ENCODE data around the gene CBS.
"Not testable (repeated sequence)": the region's sequence is repeated elsewhere in the genome, so short reads cannot be mapped to it uniquely, and the experiment has no call there.

Gene CBS

DNA sequence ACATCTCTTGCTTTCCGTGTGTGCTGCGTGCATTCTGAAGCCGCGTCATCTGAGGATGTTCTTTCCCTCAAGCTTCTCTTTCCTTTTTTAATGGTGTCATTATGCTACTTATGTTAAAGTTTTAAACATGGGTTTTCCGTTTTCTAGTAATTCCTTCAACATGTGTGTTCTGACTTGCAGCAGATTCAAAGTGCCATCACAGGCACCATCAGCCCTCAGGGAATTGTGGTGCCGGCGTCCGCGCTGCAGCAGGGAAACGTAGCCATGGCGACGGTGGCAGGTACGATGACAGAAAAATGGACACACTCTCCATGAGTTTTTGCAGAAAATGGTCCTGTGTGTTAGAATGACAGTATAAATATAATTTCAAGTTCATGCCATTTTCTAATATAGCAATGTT, 58.9 kb downstream of the CBS start:
- no peak for TF ChIP-seq ZNF274 (IDR thresholded peaks at IDR 0.05; ENCODE audit: low read depth, low read length)
- no peak for TF ChIP-seq SUZ12 (IDR thresholded peaks at IDR 0.05; ENCODE audit: extremely low read depth, insufficient read depth, insufficient read length)
- no peak for TF ChIP-seq YY1 (IDR thresholded peaks at IDR 0.05; ENCODE audit: insufficient read depth, insufficient read length)
- Histone ChIP-seq H3K9me3 (ENCODE audit: insufficient read depth, low read length) (no peaks in the 10 kb centered on the region), H3K36me3 (ENCODE audit: insufficient read depth, insufficient read length, low read length) (peaks cover 58% of the 10 kb centered on the region), H3K4me1 (ENCODE audit: insufficient read depth, insufficient read length) (peaks cover under 1% of the 10 kb centered on the region), H3K9ac (ENCODE audit: insufficient read length, low read depth) (no peak overlapping the region), H3K4me3 (ENCODE audit: insufficient read length, low read depth) (no peak overlapping the region), H3K27me3 (ENCODE audit: insufficient read depth, insufficient read length) (no peaks in the 10 kb centered on the region)
- DNase-seq (ENCODE audit: low read depth, low spot score), result no peak

GRCh38 chr21:43015906-43016540, 59.6 kb downstream of the CBS start:
- no peaks in the 10 kb centered on the region for H3K27me3 ChIP-seq (ENCODE audit: insufficient read depth, insufficient read length)
- H3K4me1 ChIP-seq (ENCODE audit: insufficient read depth, insufficient read length), result no peaks in the 10 kb centered on the region
- no peak for TF ChIP-seq ZNF274 (IDR thresholded peaks at IDR 0.05; ENCODE audit: low read depth, low read length)
- no peak for TF ChIP-seq YY1 (IDR thresholded peaks at IDR 0.05; ENCODE audit: insufficient read depth, insufficient read length)
- no peak for TF ChIP-seq SUZ12 (IDR thresholded peaks at IDR 0.05; ENCODE audit: extremely low read depth, insufficient read depth, insufficient read length)
- no peak overlapping the region for H3K9ac ChIP-seq (ENCODE audit: insufficient read length, low read depth)
- no peak overlapping the region for H3K4me3 ChIP-seq (ENCODE audit: insufficient read length, low read depth)
- DNase-seq (ENCODE audit: low read depth, low spot score), result no peak
- peaks cover 58% of the 10 kb centered on the region for H3K36me3 ChIP-seq (ENCODE audit: insufficient read depth, insufficient read length, low read length)
- H3K9me3 ChIP-seq (ENCODE audit: insufficient read depth, low read length), result no peaks in the 10 kb centered on the region

DNA sequence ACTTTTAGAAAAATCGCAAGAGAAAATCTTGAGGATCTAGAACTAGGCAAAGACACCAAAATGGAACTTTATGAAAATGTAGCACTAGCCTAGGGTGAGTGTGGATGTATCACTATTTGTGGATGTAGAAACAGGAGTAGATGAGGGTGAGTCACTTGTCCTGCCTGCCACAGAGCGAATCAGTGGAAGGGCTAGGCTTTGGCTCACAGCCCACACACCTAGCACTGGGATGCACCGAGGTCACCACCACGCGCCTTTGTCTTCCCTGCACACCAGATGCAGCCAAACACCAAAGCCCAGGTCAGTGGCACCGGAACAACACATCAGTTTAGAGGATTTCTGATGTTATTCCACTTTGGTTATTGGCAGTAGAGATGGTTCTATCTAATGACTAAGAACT, 63.0 kb downstream of the CBS start:
- Histone ChIP-seq H3K9me3 (ENCODE audit: insufficient read depth, low read length) (no peaks in the 10 kb centered on the region), H3K4me3 (ENCODE audit: insufficient read length, low read depth) (no peak overlapping the region), H3K27me3 (ENCODE audit: insufficient read depth, insufficient read length) (no peaks in the 10 kb centered on the region), H3K9ac (ENCODE audit: insufficient read length, low read depth) (no peak overlapping the region), H3K4me1 (ENCODE audit: insufficient read depth, insufficient read length) (no peaks in the 10 kb centered on the region), H3K36me3 (ENCODE audit: insufficient read depth, insufficient read length, low read length) (peaks cover 56% of the 10 kb centered on the region)
- DNase-seq (ENCODE audit: low read depth, low spot score), result no peak
- TF ChIP-seq ZNF274 (IDR thresholded peaks at IDR 0.05; ENCODE audit: low read depth, low read length) (no peak), SUZ12 (IDR thresholded peaks at IDR 0.05; ENCODE audit: extremely low read depth, insufficient read depth, insufficient read length) (no peak), YY1 (IDR thresholded peaks at IDR 0.05; ENCODE audit: insufficient read depth, insufficient read length) (no peak)

DNA sequence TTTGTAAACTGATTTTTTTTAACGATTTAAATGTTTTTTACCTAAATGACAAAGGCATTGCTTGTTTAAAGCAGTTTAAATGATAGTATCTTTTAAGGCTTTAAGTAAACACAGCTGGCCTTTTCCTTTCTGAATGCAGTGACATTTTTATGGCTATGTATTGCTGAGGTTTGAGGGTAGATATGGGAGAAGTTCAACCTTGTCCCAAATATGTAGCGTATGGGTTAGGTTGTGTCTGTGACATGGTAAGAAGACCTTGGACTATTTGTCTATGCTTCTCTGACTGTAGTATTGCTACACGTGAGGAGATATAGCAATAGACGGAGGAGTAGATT, 68.8 kb downstream of the CBS start:
- Histone ChIP-seq H3K9me3 (ENCODE audit: insufficient read depth, low read length) (no peaks in the 10 kb centered on the region), H3K4me3 (ENCODE audit: insufficient read length, low read depth) (no peak overlapping the region), H3K9ac (ENCODE audit: insufficient read length, low read depth) (no peak overlapping the region), H3K27me3 (ENCODE audit: insufficient read depth, insufficient read length) (no peaks in the 10 kb centered on the region), H3K4me1 (ENCODE audit: insufficient read depth, insufficient read length) (peaks cover 5% of the 10 kb centered on the region), H3K36me3 (ENCODE audit: insufficient read depth, insufficient read length, low read length) (peaks cover 31% of the 10 kb centered on the region)
- TF ChIP-seq ZNF274 (IDR thresholded peaks at IDR 0.05; ENCODE audit: low read depth, low read length) (no peak), SUZ12 (IDR thresholded peaks at IDR 0.05; ENCODE audit: extremely low read depth, insufficient read depth, insufficient read length) (no peak)
- DNase-seq (ENCODE audit: low read depth, low spot score), result no peak

DNA sequence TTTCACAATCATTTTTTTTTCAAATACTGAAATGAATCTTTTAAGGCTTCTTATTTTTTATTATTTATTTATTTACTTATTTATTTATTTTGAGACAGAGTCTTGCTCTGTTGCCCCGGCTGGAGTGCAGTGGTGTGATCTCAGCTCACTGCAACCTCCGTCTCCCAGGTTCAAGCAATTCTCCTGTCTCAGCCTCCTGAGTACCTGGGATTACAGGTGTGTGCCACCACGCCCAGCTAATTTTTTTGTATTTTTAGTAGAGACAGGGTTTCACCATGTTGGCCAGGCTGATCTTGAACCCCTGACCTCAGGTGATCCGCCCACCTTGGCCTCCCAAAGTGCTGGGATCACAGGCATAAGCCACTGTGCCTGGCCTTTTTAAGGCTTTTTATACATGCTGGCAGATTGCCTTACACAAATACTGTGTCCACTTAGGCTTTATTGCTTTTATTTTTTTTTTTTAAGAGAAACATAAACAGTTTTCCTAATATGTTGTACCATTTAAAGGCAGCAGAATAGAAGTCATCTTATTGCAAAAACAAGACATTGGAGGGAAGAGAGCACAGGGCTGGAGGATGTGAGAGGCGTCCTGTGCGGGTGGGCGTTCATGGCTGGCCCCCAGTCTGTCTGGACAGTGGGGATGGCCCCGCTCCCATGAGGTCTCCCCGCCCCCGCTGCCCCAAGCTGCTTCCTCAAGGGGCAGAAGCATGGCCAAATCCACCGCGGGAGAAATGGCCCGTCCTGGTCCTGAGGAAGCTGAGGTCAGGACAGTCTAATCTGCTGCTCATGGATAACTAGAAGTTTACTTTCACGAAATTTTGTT, 69.4 kb downstream of the CBS start:
- H3K36me3 ChIP-seq (ENCODE audit: insufficient read depth, insufficient read length, low read length), result peaks cover 25% of the 10 kb centered on the region
- H3K4me3 ChIP-seq (ENCODE audit: insufficient read length, low read depth); DNase-seq (ENCODE audit: low read depth, low spot score): not testable (repeated sequence)

DNA sequence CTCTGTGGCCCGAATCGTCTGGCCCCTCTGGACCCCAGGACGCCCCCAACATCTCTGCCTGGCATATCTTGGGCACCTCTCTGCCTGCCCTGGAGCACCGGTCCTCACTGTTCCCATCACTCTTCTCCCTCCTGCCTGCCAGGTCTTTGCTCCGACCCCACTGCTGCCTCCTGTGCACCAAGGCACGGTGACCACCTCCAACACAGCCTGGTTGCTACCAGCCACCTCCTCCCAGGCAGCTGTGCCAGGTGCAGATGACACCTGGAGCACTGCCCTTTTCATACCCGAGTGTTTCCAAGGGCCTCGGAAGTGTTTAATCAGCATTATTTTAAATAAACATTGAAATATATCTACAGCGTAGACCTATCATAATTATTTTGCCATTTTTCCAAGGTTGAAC, 70.0 kb downstream of the CBS start:
- Histone ChIP-seq H3K4me3 (ENCODE audit: insufficient read length, low read depth) (no peak overlapping the region), H3K9me3 (ENCODE audit: insufficient read depth, low read length) (no peaks in the 10 kb centered on the region), H3K9ac (ENCODE audit: insufficient read length, low read depth) (no peak overlapping the region), H3K4me1 (ENCODE audit: insufficient read depth, insufficient read length) (peaks cover 5% of the 10 kb centered on the region), H3K27me3 (ENCODE audit: insufficient read depth, insufficient read length) (no peaks in the 10 kb centered on the region), H3K36me3 (ENCODE audit: insufficient read depth, insufficient read length, low read length) (peaks cover 23% of the 10 kb centered on the region)
- DNase-seq (ENCODE audit: low read depth, low spot score), result no peak
- TF ChIP-seq ZNF274 (IDR thresholded peaks at IDR 0.05; ENCODE audit: low read depth, low read length), result no peak
- no peak for TF ChIP-seq YY1 (IDR thresholded peaks at IDR 0.05; ENCODE audit: insufficient read depth, insufficient read length)
- TF ChIP-seq SUZ12 (IDR thresholded peaks at IDR 0.05; ENCODE audit: extremely low read depth, insufficient read depth, insufficient read length), result no peak

More for the DNA sequence above, 69.4 kb downstream of the CBS start:
- H3K9me3 ChIP-seq (ENCODE audit: insufficient read depth, low read length); H3K4me1 ChIP-seq (ENCODE audit: insufficient read depth, insufficient read length); H3K27me3 ChIP-seq (ENCODE audit: insufficient read depth, insufficient read length); H3K9ac ChIP-seq (ENCODE audit: insufficient read length, low read depth): not testable (repeated sequence)

DNA sequence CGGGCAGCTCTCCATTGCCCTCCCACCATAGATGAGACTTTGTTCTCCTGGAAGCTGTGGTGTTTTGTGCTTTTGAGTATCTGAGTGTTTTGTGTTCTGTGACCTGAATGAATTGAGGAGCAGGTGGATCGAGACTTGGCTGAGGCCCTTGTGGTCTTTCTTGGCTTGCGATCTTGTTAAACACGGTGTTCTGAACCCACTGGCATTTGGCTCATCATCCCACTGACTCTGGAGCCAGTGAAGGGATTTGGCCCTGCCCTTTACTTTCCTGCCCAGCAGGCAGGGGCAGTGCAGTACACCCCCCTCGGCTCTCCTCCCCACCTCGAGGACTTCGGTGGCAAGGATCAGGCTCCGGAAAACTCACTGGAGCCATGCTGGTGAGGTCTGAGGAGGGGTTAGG, 70.7 kb downstream of the CBS start:
- no peak overlapping the region for H3K4me3 ChIP-seq (ENCODE audit: insufficient read length, low read depth)
- no peaks in the 10 kb centered on the region for H3K27me3 ChIP-seq (ENCODE audit: insufficient read depth, insufficient read length)
- DNase-seq (ENCODE audit: low read depth, low spot score), result no peak
- peaks cover 5% of the 10 kb centered on the region for H3K4me1 ChIP-seq (ENCODE audit: insufficient read depth, insufficient read length)
- no peak overlapping the region for H3K9ac ChIP-seq (ENCODE audit: insufficient read length, low read depth)
- TF ChIP-seq YY1 (IDR thresholded peaks at IDR 0.05; ENCODE audit: insufficient read depth, insufficient read length), result no peak
- TF ChIP-seq SUZ12 (IDR thresholded peaks at IDR 0.05; ENCODE audit: extremely low read depth, insufficient read depth, insufficient read length), result no peak
- no peak for TF ChIP-seq ZNF274 (IDR thresholded peaks at IDR 0.05; ENCODE audit: low read depth, low read length)
- H3K9me3 ChIP-seq (ENCODE audit: insufficient read depth, low read length), result no peaks in the 10 kb centered on the region; the same call in 1 of the 2 replicates
- H3K36me3 ChIP-seq (ENCODE audit: insufficient read depth, insufficient read length, low read length), result peaks cover 23% of the 10 kb centered on the region
